Nephron (organoid): ENCODE results near the gene PALM3.

ENCODE experiments used
- H3K27ac Mint-ChIP-seq, 3 experiments: 2 replicates each; pipeline ENCODE4 v1.8.0; 2020; ENCODE audit warnings: mixed read lengths in 3 of 3, mild to moderate bottlenecking in 2 of 3, moderate library complexity in 1 of 3
- H3K27me3 Mint-ChIP-seq: 2 replicates; pipeline ENCODE4 v1.8.0; 2021; ENCODE audit warnings: low read depth, mild to moderate bottlenecking, moderate library complexity, mixed read lengths
- H3K36me3 Mint-ChIP-seq: 2 replicates; pipeline ENCODE4 v1.8.0; 2020; ENCODE audit warnings: low read depth, mixed read lengths
- H3K4me1 Mint-ChIP-seq: 2 replicates; pipeline ENCODE4 v1.8.0; 2020; ENCODE audit warnings: mixed read lengths
- H3K4me3 Mint-ChIP-seq, 3 experiments: 2 replicates each; pipeline ENCODE4 v1.8.0; 2020; ENCODE audit warnings: mild to moderate bottlenecking in 3 of 3, mixed read lengths in 3 of 3, moderate library complexity in 2 of 3
- H3K9me3 Mint-ChIP-seq: 2 replicates; pipeline ENCODE4 v1.8.0; 2020; ENCODE audit warnings: mixed read lengths
- CTCF ChIP-seq, 3 experiments: fragments of 200-600 bp; sonication (generic); IDR thresholded peaks; one replicate each; pipeline ENCODE4 v1.5.0; 2021; ENCODE audit warnings: antibody characterized with exemption in 3 of 3; ENCODE audit not compliant: unreplicated experiment in 3 of 3

The PALM3 gene

GRCh38 chr19:14058182-14059092 is 3.4 kb downstream of the PALM3 start:
- H3K4me1 Mint-ChIP-seq = peaks cover 4% of the 10 kb centered on the region
- no peak overlapping the region for H3K27ac Mint-ChIP-seq
- no peak for TF ChIP-seq CTCF (IDR thresholded peaks at IDR 0.05; ENCODE audit: unreplicated experiment in 3 of 3)
- H3K36me3 Mint-ChIP-seq = peaks cover 9% of the 10 kb centered on the region
- H3K4me3 Mint-ChIP-seq = peak overlapping the region; percentile 64 to 85 (median 84)
- peaks cover 52% of the 10 kb centered on the region for H3K27me3 Mint-ChIP-seq
- no peaks in the 10 kb centered on the region for H3K9me3 Mint-ChIP-seq

GRCh38 chr19:14056741-14057356 is 5.0 kb downstream of the PALM3 start:
- peaks cover 52% of the 10 kb centered on the region for H3K27me3 Mint-ChIP-seq
- H3K4me1 Mint-ChIP-seq = peaks cover 4% of the 10 kb centered on the region
- peak overlapping the region; percentile 77 to 81 (median 81) for H3K4me3 Mint-ChIP-seq
- H3K9me3 Mint-ChIP-seq = peaks cover 3% of the 10 kb centered on the region
- no peak for TF ChIP-seq CTCF (IDR thresholded peaks at IDR 0.05; ENCODE audit: unreplicated experiment in 3 of 3)
- no peak overlapping the region for H3K27ac Mint-ChIP-seq
- H3K36me3 Mint-ChIP-seq = peaks cover 14% of the 10 kb centered on the region

GRCh38 chr19:14056069-14056666 is 5.7 kb downstream of the PALM3 start:
- Mint-ChIP-seq H3K9me3 (peaks cover 3% of the 10 kb centered on the region), H3K36me3 (peaks cover 14% of the 10 kb centered on the region), H3K27me3 (peaks cover 50% of the 10 kb centered on the region), H3K27ac (no peak overlapping the region), H3K4me3 (peak overlapping the region; percentile 5 to 81 (median 77)), H3K4me1 (peaks cover 4% of the 10 kb centered on the region)
- no peak for TF ChIP-seq CTCF (IDR thresholded peaks at IDR 0.05; ENCODE audit: unreplicated experiment in 3 of 3)

- no peak overlapping the region for H3K27ac Mint-ChIP-seq
- H3K9me3 Mint-ChIP-seq = peaks cover 3% of the 10 kb centered on the region
- H3K4me3 Mint-ChIP-seq = no peak overlapping the region
- H3K36me3 Mint-ChIP-seq = peaks cover 16% of the 10 kb centered on the region
- peaks cover 43% of the 10 kb centered on the region for H3K27me3 Mint-ChIP-seq
- TF ChIP-seq CTCF (IDR thresholded peaks at IDR 0.05; ENCODE audit: unreplicated experiment in 3 of 3) = no peak
- H3K4me1 Mint-ChIP-seq = peaks cover 4% of the 10 kb centered on the region
These were observed 6.5 kb downstream of the PALM3 start for GRCh38 chr19:14055396-14055795.

- no peak overlapping the region for H3K27ac Mint-ChIP-seq
- peaks cover 3% of the 10 kb centered on the region for H3K9me3 Mint-ChIP-seq
- peaks cover 19% of the 10 kb centered on the region for H3K36me3 Mint-ChIP-seq
- peaks cover under 1% of the 10 kb centered on the region for H3K4me1 Mint-ChIP-seq
- H3K4me3 Mint-ChIP-seq = no peak overlapping the region
- TF ChIP-seq CTCF (IDR thresholded peaks at IDR 0.05; ENCODE audit: unreplicated experiment in 3 of 3) = no peak
- H3K27me3 Mint-ChIP-seq = peaks cover 39% of the 10 kb centered on the region
These were observed 7.2 kb downstream of the PALM3 start for GRCh38 chr19:14054721-14055120.
